SK-N-SH treated with all-trans-retinoic acid at 6 μM for 48 hours (cell line): ENCODE measurements around the gene VMO1.
A peak's percentile ranks its signal among the peaks of the same experiment; 100 is the strongest.

Experiments
- ATAC-seq: fragments of 200-7000 bp; cut with Tn5 transposase; 3 replicates; pipeline ENCODE4 v1.9.1; 2020; ENCODE audit warnings: mild to moderate bottlenecking, moderate library complexity
- ARNTL ChIP-seq: fragments of 450-650 bp; formaldehyde crosslinking; IDR thresholded peaks from 2 replicates; pipeline ENCODE4 v1.5.0; 2020; ENCODE audit warnings: low read depth, mild to moderate bottlenecking, moderate library complexity, borderline replicate concordance
- BACH2 ChIP-seq: fragments of 250-450 bp; sonication (Bioruptor Pico); IDR thresholded peaks from 2 replicates; pipeline ENCODE4 v1.9.0; 2021; ENCODE audit warnings: mild to moderate bottlenecking, borderline replicate concordance
- CREB5 ChIP-seq: fragments of 250-450 bp; sonication (Bioruptor Pico); IDR thresholded peaks from 2 replicates; pipeline ENCODE4 v1.5.1; 2020; ENCODE audit warnings: low read depth, mild to moderate bottlenecking, moderate library complexity
- CSRNP3 ChIP-seq: fragments of 250-450 bp; sonication (Bioruptor Pico); IDR thresholded peaks from 2 replicates; pipeline ENCODE4 v1.5.1; 2021; ENCODE audit warnings: mild to moderate bottlenecking, moderate library complexity
- ESRRG ChIP-seq: fragments of 250-450 bp; sonication (Bioruptor Pico); IDR thresholded peaks from 2 replicates; pipeline ENCODE4 v1.6.1; 2021; ENCODE audit warnings: mild to moderate bottlenecking
- GLIS3 ChIP-seq: fragments of 250-450 bp; sonication (Bioruptor Pico); IDR thresholded peaks from 2 replicates; pipeline ENCODE4 v1.5.0; 2020; ENCODE audit warnings: mild to moderate bottlenecking, moderate library complexity
- ISL1 ChIP-seq: fragments of 250-450 bp; sonication (Bioruptor Pico); IDR thresholded peaks from 2 replicates; pipeline ENCODE4 v2.1.2; 2022; ENCODE audit warnings: mild to moderate bottlenecking, moderate library complexity
- POU6F1 ChIP-seq: fragments of 250-450 bp; sonication (Bioruptor Pico); IDR thresholded peaks from 2 replicates; pipeline ENCODE4 v1.8.0; 2021; ENCODE audit warnings: low read depth, mild to moderate bottlenecking, moderate library complexity, borderline replicate concordance
- PPARA ChIP-seq: fragments of 250-450 bp; sonication (Bioruptor Pico); IDR thresholded peaks from 2 replicates; pipeline ENCODE4 v1.5.0; 2020; ENCODE audit warnings: mild to moderate bottlenecking, borderline replicate concordance
- RARB ChIP-seq: fragments of 250-450 bp; sonication (Bioruptor Pico); IDR thresholded peaks from 2 replicates; pipeline ENCODE4 v1.8.0; 2021; ENCODE audit warnings: mild to moderate bottlenecking, moderate library complexity
- TCF4 ChIP-seq: fragments of 250-450 bp; sonication (Bioruptor Pico); IDR thresholded peaks from 2 replicates; pipeline ENCODE4 v1.8.0; 2021; ENCODE audit warnings: mild to moderate bottlenecking, moderate library complexity, borderline replicate concordance
- TOX ChIP-seq: fragments of 250-450 bp; sonication (Bioruptor Pico); IDR thresholded peaks from 2 replicates; pipeline ENCODE4 v1.8.0; 2021; ENCODE audit warnings: mild to moderate bottlenecking, moderate library complexity, borderline replicate concordance
- ZC3H10 ChIP-seq: fragments of 250-450 bp; sonication (Bioruptor Pico); IDR thresholded peaks from 2 replicates; pipeline ENCODE4 v1.5.1; 2021; ENCODE audit warnings: mild to moderate bottlenecking, moderate library complexity
- ZFP3 ChIP-seq: fragments of 250-450 bp; sonication (Bioruptor Pico); IDR thresholded peaks from 2 replicates; pipeline ENCODE4 v1.5.0; 2020; ENCODE audit warnings: mild to moderate bottlenecking, moderate library complexity
- ZFP30 ChIP-seq: fragments of 450-650 bp; formaldehyde crosslinking; IDR thresholded peaks from 2 replicates; pipeline ENCODE4 v1.5.0; 2022; ENCODE audit warnings: mild to moderate bottlenecking, moderate library complexity
- ZNF565 ChIP-seq: fragments of 450-650 bp; formaldehyde crosslinking; conservative IDR thresholded peaks from 2 replicates; pipeline ENCODE4 v1.5.0; 2020; ENCODE audit warnings: low read depth, mild to moderate bottlenecking, moderate library complexity
- ZNF70 ChIP-seq: fragments of 450-650 bp; formaldehyde crosslinking; IDR thresholded peaks from 2 replicates; pipeline ENCODE4 v1.5.0; 2020; ENCODE audit warnings: mild to moderate bottlenecking, moderate library complexity
- ZNF8 ChIP-seq: fragments of 450-650 bp; formaldehyde crosslinking; IDR thresholded peaks from 2 replicates; pipeline ENCODE4 v1.5.0; 2020; ENCODE audit warnings: mild to moderate bottlenecking, moderate library complexity
- TF ChIP-seq, protein P1 (sequence below): fragments of 250-450 bp; sonication (Bioruptor Pico); IDR thresholded peaks from 2 replicates; pipeline ENCODE4 v1.8.0; 2020; ENCODE audit warnings: mild to moderate bottlenecking, moderate library complexity, borderline replicate concordance
- TF ChIP-seq, protein P2 (sequence below): fragments of 250-450 bp; sonication (Bioruptor Pico); IDR thresholded peaks from 2 replicates; pipeline ENCODE4 v1.5.0; 2020; ENCODE audit warnings: mild to moderate bottlenecking, moderate library complexity

Gene VMO1

GRCh38 chr17:4740025-4740351 is 46.2 kb downstream of the VMO1 start:
- ATAC-seq = no peak
- TF ChIP-seq ZNF8 (CRISPR knock-in tag) (no peak), ZNF70 (CRISPR knock-in tag) (no peak), ZFP30 (no peak), ESRRG (no peak), ARNTL (no peak), TCF4 (CRISPR knock-in tag) (no peak), CREB5 (CRISPR knock-in tag) (no peak), TOX (no peak), ISL1 (no peak), CSRNP3 (no peak), GLIS3 (CRISPR knock-in tag) (no peak), ZFP3 (no peak), ZNF565 (CRISPR knock-in tag) (no peak), RARB (no peak), BACH2 (no peak), PPARA (CRISPR knock-in tag) (no peak), POU6F1 (CRISPR knock-in tag) (no peak)
- TF ChIP-seq, protein P1, sequence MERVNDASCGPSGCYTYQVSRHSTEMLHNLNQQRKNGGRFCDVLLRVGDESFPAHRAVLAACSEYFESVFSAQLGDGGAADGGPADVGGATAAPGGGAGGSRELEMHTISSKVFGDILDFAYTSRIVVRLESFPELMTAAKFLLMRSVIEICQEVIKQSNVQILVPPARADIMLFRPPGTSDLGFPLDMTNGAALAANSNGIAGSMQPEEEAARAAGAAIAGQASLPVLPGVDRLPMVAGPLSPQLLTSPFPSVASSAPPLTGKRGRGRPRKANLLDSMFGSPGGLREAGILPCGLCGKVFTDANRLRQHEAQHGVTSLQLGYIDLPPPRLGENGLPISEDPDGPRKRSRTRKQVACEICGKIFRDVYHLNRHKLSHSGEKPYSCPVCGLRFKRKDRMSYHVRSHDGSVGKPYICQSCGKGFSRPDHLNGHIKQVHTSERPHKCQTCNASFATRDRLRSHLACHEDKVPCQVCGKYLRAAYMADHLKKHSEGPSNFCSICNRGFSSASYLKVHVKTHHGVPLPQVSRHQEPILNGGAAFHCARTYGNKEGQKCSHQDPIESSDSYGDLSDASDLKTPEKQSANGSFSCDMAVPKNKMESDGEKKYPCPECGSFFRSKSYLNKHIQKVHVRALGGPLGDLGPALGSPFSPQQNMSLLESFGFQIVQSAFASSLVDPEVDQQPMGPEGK (CRISPR knock-in tag) = no peak
- TF ChIP-seq, protein P2, sequence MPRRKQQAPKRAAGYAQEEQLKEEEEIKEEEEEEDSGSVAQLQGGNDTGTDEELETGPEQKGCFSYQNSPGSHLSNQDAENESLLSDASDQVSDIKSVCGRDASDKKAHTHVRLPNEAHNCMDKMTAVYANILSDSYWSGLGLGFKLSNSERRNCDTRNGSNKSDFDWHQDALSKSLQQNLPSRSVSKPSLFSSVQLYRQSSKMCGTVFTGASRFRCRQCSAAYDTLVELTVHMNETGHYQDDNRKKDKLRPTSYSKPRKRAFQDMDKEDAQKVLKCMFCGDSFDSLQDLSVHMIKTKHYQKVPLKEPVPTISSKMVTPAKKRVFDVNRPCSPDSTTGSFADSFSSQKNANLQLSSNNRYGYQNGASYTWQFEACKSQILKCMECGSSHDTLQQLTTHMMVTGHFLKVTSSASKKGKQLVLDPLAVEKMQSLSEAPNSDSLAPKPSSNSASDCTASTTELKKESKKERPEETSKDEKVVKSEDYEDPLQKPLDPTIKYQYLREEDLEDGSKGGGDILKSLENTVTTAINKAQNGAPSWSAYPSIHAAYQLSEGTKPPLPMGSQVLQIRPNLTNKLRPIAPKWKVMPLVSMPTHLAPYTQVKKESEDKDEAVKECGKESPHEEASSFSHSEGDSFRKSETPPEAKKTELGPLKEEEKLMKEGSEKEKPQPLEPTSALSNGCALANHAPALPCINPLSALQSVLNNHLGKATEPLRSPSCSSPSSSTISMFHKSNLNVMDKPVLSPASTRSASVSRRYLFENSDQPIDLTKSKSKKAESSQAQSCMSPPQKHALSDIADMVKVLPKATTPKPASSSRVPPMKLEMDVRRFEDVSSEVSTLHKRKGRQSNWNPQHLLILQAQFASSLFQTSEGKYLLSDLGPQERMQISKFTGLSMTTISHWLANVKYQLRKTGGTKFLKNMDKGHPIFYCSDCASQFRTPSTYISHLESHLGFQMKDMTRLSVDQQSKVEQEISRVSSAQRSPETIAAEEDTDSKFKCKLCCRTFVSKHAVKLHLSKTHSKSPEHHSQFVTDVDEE (CRISPR knock-in tag) = no peak
- TF ChIP-seq, all 23 proteins: peak for 0

- TF ChIP-seq POU6F1 (CRISPR knock-in tag) = no peak
- TF ChIP-seq, protein P1 (CRISPR knock-in tag) = no peak
- TF ChIP-seq, protein P2 (CRISPR knock-in tag) = no peak
- no peak for TF ChIP-seq ZC3H10 (CRISPR knock-in tag)
- TF ChIP-seq ISL1 = no peak
- TF ChIP-seq ZNF70 (CRISPR knock-in tag) = no peak
- ATAC-seq = peak; percentile 74
These were observed 46.8 kb downstream of the VMO1 start, which contains the start of the genes CXCL16 and ZMYND15 for GRCh38 chr17:4739122-4740024. CXCL16 (minus strand) TSS chr17:4739928; CDS start chr17:4739339, 589 bp downstream. ZMYND15 (plus strand) TSS chr17:4739833; CDS start chr17:4740549, 716 bp downstream.
